Motor neuron (in vitro differentiated cells): ENCODE results near the gene HP1BP3. TPM values are rescaled to one million over a fixed set of nuclear protein-coding genes. Genes with fewer than 3 reads are reported as not detected.

Source experiments
- ATAC-seq, 8 experiments: fragments of 200-7000 bp; cut with Tn5 transposase; replicated peaks in 6 of 8; 2 replicates each; pipeline ENCODE4 v1.8.0; 2021; ENCODE audit warnings: mild to moderate bottlenecking in 8 of 8, moderate library complexity in 8 of 8
- H3K27ac ChIP-seq, 2 donors: fragments of 250-450 bp; sonication (Bioruptor Pico); 2 replicates each; pipeline ENCODE4 v1.9.0; 2021; ENCODE audit warnings: antibody characterized with exemption in 2 of 2, mild to moderate bottlenecking in 2 of 2, moderate library complexity in 1 of 2
- H3K4me1 ChIP-seq, 2 donors: fragments of 250-450 bp; sonication (Bioruptor Pico); replicated peaks in 1 of 2; 2 replicates each; pipeline ENCODE4 v1.6.1; 2021; ENCODE audit warnings: antibody characterized with exemption in 2 of 2, mild to moderate bottlenecking in 2 of 2, moderate library complexity in 1 of 2
- H3K4me3 ChIP-seq, 5 donors: fragments of 250-450 bp; sonication (Bioruptor Pico); 2 replicates each; pipeline ENCODE4 v1.9.0; 2021; ENCODE audit warnings: antibody characterized with exemption in 5 of 5, mild to moderate bottlenecking in 5 of 5, moderate library complexity in 4 of 5
- WGBS, 10 experiments: fragments of 450-650 bp; shearing (Covaris generic); methylation state at CpG; one replicate each; pipeline ENCODE4 v1.0.0; 2022; 5-methylcytosine and 5-hydroxymethylcytosine counted together
- in situ Hi-C, 9 experiments: fragments of 400-800 bp; cut with MboI; loops; one replicate each; pipeline ENCODE4 v1.15.0; 2021; ENCODE audit warnings: low sequenced_read_pairs in 9 of 9, low pct_unique_long_range_greater_than_20kb in 2 of 9; ENCODE audit not compliant: unreplicated experiment in 9 of 9
- total RNA-seq, 8 experiments: library from RNA; unstranded; fragments of 300-600 nt; gene quantifications; 2 replicates each; pipeline versions ENCODE4 v1.2.3 to v1.2.4, GENCODE V29; 2022

HP1BP3 gene
- total RNA-seq, 8 experiments from 2014 or later: 90.1 to 328 (median 166) TPM

GRCh38 chr1:20710469-20711284, 76.4 kb downstream of the HP1BP3 start:
- H3K4me3 ChIP-seq: no peak overlapping the region
- in situ Hi-C loops: no loop called here
- WGBS, 10 experiments: 29 to 87% (median 48%) methylated on average over 3 to 12 of the region's 18 CpGs; no CpG with 5 or more reads in 5 of the 10 experiments
- ATAC-seq: peak in 5 of 8 experiments; percentile 7 to 25 (median 19)
- peak overlapping the region; percentile 78 to 79 for H3K27ac ChIP-seq
- peaks cover 24 to 25% of the 10 kb centered on the region in 2 donors for H3K4me1 ChIP-seq

- H3K4me1 ChIP-seq: peaks cover 31% of the 10 kb centered on the region in 2 donors
- ATAC-seq: no peak
- H3K27ac ChIP-seq: peak overlapping the region; percentile 78 to 79
- 60 to 100% (median 100%) methylated on average over 1 to 3 of the region's 3 CpGs; no CpG with 5 or more reads in 4 of the 10 experiments for WGBS, 10 experiments
- H3K4me3 ChIP-seq: no peak overlapping the region
- in situ Hi-C loops: no loop called here
These were observed 77.2 kb downstream of the HP1BP3 start for GRCh38 chr1:20709868-20710267.

GRCh38 chr1:20708891-20709290, 78.2 kb downstream of the HP1BP3 start:
- 83 to 100% (median 93%) methylated on average over 1 to 5 of the region's 5 CpGs; no CpG with 5 or more reads in 4 of the 10 experiments for WGBS, 10 experiments
- no peak for ATAC-seq
- peaks cover 31 to 32% of the 10 kb centered on the region in 2 donors for H3K4me1 ChIP-seq
- H3K4me3 ChIP-seq: no peak overlapping the region
- in situ Hi-C loops: no loop called here
- no peak overlapping the region for H3K27ac ChIP-seq

- in situ Hi-C loops: no loop called here
- H3K4me1 ChIP-seq: peaks cover 31 to 32% of the 10 kb centered on the region in 2 donors
- WGBS, 10 experiments: 68 to 100% (median 84%) methylated on average over 1 to 6 of the region's 6 CpGs; no CpG with 5 or more reads in 4 of the 10 experiments
- no peak overlapping the region for H3K27ac ChIP-seq
- no peak for ATAC-seq
- H3K4me3 ChIP-seq: no peak overlapping the region
These were observed 79.0 kb downstream of the HP1BP3 start for GRCh38 chr1:20708057-20708456.

GRCh38 chr1:20706841-20707240, 80.3 kb downstream of the HP1BP3 start:
- no peak for ATAC-seq
- Histone ChIP-seq H3K4me3 (no peak overlapping the region), H3K27ac (no peak overlapping the region), H3K4me1 (peaks cover 26 to 28% of the 10 kb centered on the region in 2 donors)
- WGBS, 10 experiments: 35 to 90% (median 78%) methylated on average over 1 to 5 of the region's 5 CpGs; no CpG with 5 or more reads in 1 of the 10 experiments
- in situ Hi-C loops: no loop called here

- Histone ChIP-seq H3K4me3 (no peak overlapping the region), H3K4me1 (peaks cover 11 to 12% of the 10 kb centered on the region in 2 donors), H3K27ac (peak overlapping the region; percentile 42 to 82)
- peak in 6 of 8 experiments; percentile 18 to 86 (median 78) for ATAC-seq
- 13 to 90% (median 72%) methylated on average over 3 to 12 of the region's 15 CpGs; no CpG with 5 or more reads in 2 of the 10 experiments for WGBS, 10 experiments
- in situ Hi-C loops: no loop called here
These were observed 81.8 kb downstream of the HP1BP3 start for GRCh38 chr1:20705203-20705755.

- WGBS, 10 experiments: 93 to 100% (median 94%) methylated on average over 2 to 26 of the region's 41 CpGs; no CpG with 5 or more reads in 4 of the 10 experiments
- peak overlapping the region; percentile 42 to 82 for H3K27ac ChIP-seq
- ATAC-seq: no peak
- H3K4me1 ChIP-seq: peaks cover 7 to 9% of the 10 kb centered on the region in 2 donors
- in situ Hi-C loops: no loop called here
- no peak overlapping the region for H3K4me3 ChIP-seq
These were observed 82.5 kb downstream of the HP1BP3 start for GRCh38 chr1:20704390-20705202.

GRCh38 chr1:20703124-20703756, 83.9 kb downstream of the HP1BP3 start:
- in situ Hi-C loops: no loop called here
- ATAC-seq: no peak
- no peak overlapping the region for H3K4me3 ChIP-seq
- 78 to 100% (median 92%) methylated on average over 1 to 4 of the region's 4 CpGs for WGBS, 10 experiments
- H3K27ac ChIP-seq: no peak overlapping the region
- H3K4me1 ChIP-seq: peaks cover 7 to 9% of the 10 kb centered on the region in 2 donors

GRCh38 chr1:20702416-20702815, 84.7 kb downstream of the HP1BP3 start:
- H3K4me3 ChIP-seq: no peak overlapping the region
- 100% methylated on average over 1 of the region's 1 CpG; no CpG with 5 or more reads in 6 of the 10 experiments for WGBS, 10 experiments
- peaks cover 10 to 13% of the 10 kb centered on the region in 2 donors for H3K4me1 ChIP-seq
- peak in 3 of 8 experiments; percentile 20 to 65 (median 28) for ATAC-seq
- in situ Hi-C loops: no loop called here
- H3K27ac ChIP-seq: no peak overlapping the region

GRCh38 chr1:20701847-20702246, 85.3 kb downstream of the HP1BP3 start:
- Histone ChIP-seq H3K4me1 (peaks cover 15 to 17% of the 10 kb centered on the region in 2 donors), H3K4me3 (no peak overlapping the region), H3K27ac (no peak overlapping the region)
- in situ Hi-C loops: no loop called here
- ATAC-seq: no peak
- 40 to 100% (median 74%) methylated on average over 1 to 5 of the region's 5 CpGs; no CpG with 5 or more reads in 4 of the 10 experiments for WGBS, 10 experiments

- no peak overlapping the region for H3K4me3 ChIP-seq
- in situ Hi-C loops: no loop called here
- no peak for ATAC-seq
- WGBS, 10 experiments: 90 to 98% (median 93%) methylated on average over 4 to 7 of the region's 9 CpGs; no CpG with 5 or more reads in 5 of the 10 experiments
- H3K27ac ChIP-seq: no peak overlapping the region
- peaks cover 15 to 17% of the 10 kb centered on the region in 2 donors for H3K4me1 ChIP-seq
These were observed 85.7 kb downstream of the HP1BP3 start for GRCh38 chr1:20701446-20701845.

- in situ Hi-C loops: no loop called here
- ATAC-seq: no peak
- Histone ChIP-seq H3K4me3 (no peak overlapping the region), H3K27ac (no peak overlapping the region), H3K4me1 (peaks cover 15 to 17% of the 10 kb centered on the region in 2 donors)
- WGBS, 10 experiments: 60 to 95% (median 88%) methylated on average over 2 to 11 of the region's 17 CpGs; no CpG with 5 or more reads in 4 of the 10 experiments
These were observed 86.4 kb downstream of the HP1BP3 start for GRCh38 chr1:20700636-20701215.
